Progenitor cell of endocrine pancreas (in vitro differentiated cells): Measurements from ENCODE around the gene MAP3K4. TPM values are rescaled to one million over a fixed set of nuclear protein-coding genes. Genes with fewer than 3 reads are reported as not detected.

Experiments
- DNase-seq: peaks from one replicate; pipeline ENCODE4 v3.0.0; 2021; ENCODE audit warnings: low spot score; ENCODE audit not compliant: unreplicated experiment
- H3K27ac Mint-ChIP-seq: 2 replicates; pipeline ENCODE4 v1.8.0; 2021; ENCODE audit warnings: mild to moderate bottlenecking, moderate library complexity, mixed read lengths
- H3K27me3 Mint-ChIP-seq: 2 replicates; pipeline ENCODE4 v1.8.0; 2021; ENCODE audit warnings: mixed read lengths
- H3K36me3 Mint-ChIP-seq: 2 replicates; pipeline ENCODE4 v1.8.0; 2022; ENCODE audit warnings: mixed read lengths; ENCODE audit not compliant: insufficient read depth
- H3K4me1 Mint-ChIP-seq: 2 replicates; pipeline ENCODE4 v1.8.0; 2021; ENCODE audit warnings: low read depth, mixed read lengths
- H3K4me3 Mint-ChIP-seq: 2 replicates; pipeline ENCODE4 v1.8.0; 2021; ENCODE audit warnings: low read depth, mild to moderate bottlenecking, moderate library complexity, mixed read lengths
- H3K9me3 Mint-ChIP-seq: 2 replicates; pipeline ENCODE4 v1.8.0; 2021; ENCODE audit warnings: low read depth, mixed read lengths
- CTCF ChIP-seq: fragments of 200-600 bp; sonication (generic); IDR thresholded peaks from one replicate; pipeline ENCODE4 v1.5.0; 2021; ENCODE audit warnings: antibody characterized with exemption, mild to moderate bottlenecking; ENCODE audit not compliant: unreplicated experiment
- total RNA-seq: library from RNA; stranded (reverse); gene quantifications from 2 replicates; pipeline ENCODE4 v1.2.1, GENCODE V29; 2021

MAP3K4 gene
- total RNA-seq, 1 donor from 2014 or later = 68.1 TPM

GRCh38 chr6:160992061-160992979, 751 bp downstream of the MAP3K4 start:
- no peaks in the 10 kb centered on the region for H3K27me3 Mint-ChIP-seq
- DNase-seq = no peak
- H3K36me3 Mint-ChIP-seq = no peaks in the 10 kb centered on the region
- no peaks in the 10 kb centered on the region for H3K9me3 Mint-ChIP-seq
- peaks cover 16% of the 10 kb centered on the region for H3K4me1 Mint-ChIP-seq
- peak overlapping the region; percentile 95 for H3K27ac Mint-ChIP-seq
- peak; percentile 67 for TF ChIP-seq CTCF
- peak overlapping the region; percentile 82 for H3K4me3 Mint-ChIP-seq

- no peak for DNase-seq
- Mint-ChIP-seq H3K4me3 (peak overlapping the region; percentile 82), H3K36me3 (peaks cover 2% of the 10 kb centered on the region), H3K27me3 (no peaks in the 10 kb centered on the region), H3K9me3 (no peaks in the 10 kb centered on the region), H3K27ac (peak overlapping the region; percentile 95), H3K4me1 (peaks cover 16% of the 10 kb centered on the region)
- no peak for TF ChIP-seq CTCF
Observed at GRCh38 chr6:160992980-160993314, 1.4 kb downstream of the MAP3K4 start.

GRCh38 chr6:160995271-160995670, 3.7 kb downstream of the MAP3K4 start:
- Mint-ChIP-seq H3K27ac (no peak overlapping the region), H3K9me3 (no peaks in the 10 kb centered on the region), H3K36me3 (peaks cover 2% of the 10 kb centered on the region), H3K4me1 (peaks cover 24% of the 10 kb centered on the region), H3K27me3 (no peaks in the 10 kb centered on the region), H3K4me3 (no peak overlapping the region)
- DNase-seq = no peak
- TF ChIP-seq CTCF = no peak

DNA sequence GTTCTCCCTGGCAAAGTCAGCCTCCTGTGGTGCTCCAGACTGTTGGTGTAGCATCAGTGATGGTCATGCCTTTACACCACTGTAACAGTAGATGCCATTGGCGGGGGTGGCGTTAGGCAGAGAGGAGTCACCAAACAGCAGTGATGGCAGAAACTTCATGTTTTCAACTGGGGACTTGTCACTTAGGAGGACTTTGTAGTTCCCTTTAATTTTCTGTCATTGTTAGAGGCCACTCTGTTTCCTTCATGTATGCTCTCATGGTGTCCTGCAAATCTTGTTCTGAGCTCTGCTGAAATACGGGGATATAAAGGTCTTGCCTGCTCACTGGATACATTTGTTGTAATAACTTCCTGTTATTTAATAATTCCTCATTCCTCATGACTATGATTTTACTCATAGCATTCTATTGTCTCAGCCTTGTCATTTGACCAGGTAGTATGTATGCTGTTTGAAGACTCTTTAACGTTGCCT, 4.6 kb downstream of the MAP3K4 start:
- Mint-ChIP-seq H3K27ac (no peak overlapping the region), H3K4me1 (peaks cover 22% of the 10 kb centered on the region), H3K27me3 (no peaks in the 10 kb centered on the region), H3K9me3 (no peaks in the 10 kb centered on the region), H3K36me3 (peaks cover 2% of the 10 kb centered on the region), H3K4me3 (no peak overlapping the region)
- no peak for DNase-seq
- no peak for TF ChIP-seq CTCF

DNA sequence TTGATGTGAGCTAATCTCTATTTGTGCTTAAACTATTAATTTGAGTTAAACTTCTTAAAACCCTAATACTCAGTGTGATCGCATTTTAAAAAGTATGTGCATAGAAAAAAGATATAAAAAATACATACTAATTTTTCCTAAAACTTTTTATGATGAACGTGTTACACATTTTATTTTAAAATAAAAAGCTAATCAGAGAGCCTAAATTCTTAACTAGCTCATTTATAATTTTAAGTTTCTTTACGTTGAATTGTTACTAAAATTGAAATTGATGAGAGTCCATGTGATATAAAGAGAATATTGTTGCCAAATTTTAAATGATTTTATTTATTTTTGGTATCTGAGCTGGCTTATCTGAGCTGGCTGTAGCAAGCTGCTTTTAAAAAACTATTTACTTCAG, 6.6 kb downstream of the MAP3K4 start:
- TF ChIP-seq CTCF = no peak
- Mint-ChIP-seq H3K4me1 (peaks cover 18% of the 10 kb centered on the region), H3K27ac (no peak overlapping the region), H3K27me3 (no peaks in the 10 kb centered on the region), H3K4me3 (no peak overlapping the region), H3K9me3 (no peaks in the 10 kb centered on the region), H3K36me3 (peaks cover 2% of the 10 kb centered on the region)
- DNase-seq = no peak
